Adipose tissue (tissue), 3 donors: ENCODE measurements around the gene IFT80. TPM values are rescaled to one million over a fixed set of nuclear protein-coding genes. Genes with fewer than 3 reads are reported as not detected.

ENCODE experiments used
- H3K27ac ChIP-seq: one replicate; pipeline ENCODE4 v1.5.1; 2013; ENCODE audit warnings: low read depth, low read length
- WGBS, 3 donors: extraction: QIAGEN DNeasy Blood & Tissue Kit; methylation state at CpG; one replicate each; pipeline ENCODE4 v1.1.7; 2013; 5-methylcytosine and 5-hydroxymethylcytosine counted together
- polyA plus RNA-seq, 3 donors: library from polyadenylated mRNA; stranded (reverse); fragments of 200-250 nt; gene quantifications; one replicate each; pipeline ENCODE4 v1.2.3, GENCODE V29; 2013
- donor health status: healthy with polysubstance abuse.
- donor health status: Bipolar disorder and iron deficiency.
- donor health status: healthy.

Gene IFT80
- 10 to 100 TPM in 1 of 3 donors, 1 to 10 TPM in 2; 6.4 to 13.8 (median 7.4) TPM for polyA plus RNA-seq

DNA sequence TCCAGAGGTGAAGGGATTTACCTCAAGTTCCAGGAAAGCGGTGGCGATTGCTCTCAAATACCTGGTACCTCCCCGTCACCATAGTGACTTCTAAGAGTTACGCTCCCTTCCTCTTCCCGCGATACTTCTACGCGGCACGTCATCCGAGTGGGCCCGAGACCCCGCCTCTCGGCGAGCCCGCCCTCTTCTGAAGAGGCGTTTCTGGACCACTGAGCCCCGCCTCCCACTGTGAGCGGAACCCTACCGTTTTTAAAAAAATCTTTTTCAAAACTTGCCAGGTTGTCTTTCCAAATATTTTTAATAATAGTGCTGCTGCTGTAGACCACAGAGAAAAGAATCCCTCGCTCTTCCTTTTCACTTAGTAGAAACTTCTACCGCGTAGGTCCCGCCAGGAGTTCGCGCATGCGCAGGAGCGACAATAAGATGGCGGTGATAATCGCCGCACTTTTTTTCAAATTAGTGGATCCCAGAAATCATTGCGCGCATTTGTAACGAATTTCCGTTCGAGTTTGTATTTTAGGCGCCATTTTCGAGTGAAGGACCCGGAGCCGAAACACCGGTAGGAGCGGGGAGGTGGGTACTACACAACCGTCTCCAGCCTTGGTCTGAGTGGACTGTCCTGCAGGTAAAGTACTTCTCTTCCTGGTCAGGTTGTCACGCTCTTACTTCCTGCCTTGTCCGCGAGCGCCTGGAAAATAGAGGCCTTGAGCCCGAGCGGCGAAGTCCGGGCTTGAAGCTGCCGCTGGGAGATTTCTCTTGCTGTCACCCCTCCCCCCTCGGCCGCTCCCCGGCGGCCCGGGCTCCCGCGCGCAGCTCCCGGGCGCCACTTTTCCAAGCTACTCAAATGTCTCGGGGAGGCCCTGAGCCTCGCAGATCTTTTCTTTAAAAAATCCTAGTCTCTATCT is at the start of gene IFT80, which contains the start of gene SMC4:
Gene IFT80, minus strand, starts transcription at position 101 of the 905 bp plus-strand sequence. CDS start 14,625 bp downstream, outside the sequence.
Gene SMC4, plus strand, starts transcription at position 526 of the 905 bp plus-strand sequence. CDS start 1,177 bp downstream, outside the sequence.
- peak within 1 kb of the TSS; percentile 23 for H3K27ac ChIP-seq
- WGBS, 3 donors = 0 to 1% (median 0%) methylated on average over 63 of the region's 63 CpGs

DNA sequence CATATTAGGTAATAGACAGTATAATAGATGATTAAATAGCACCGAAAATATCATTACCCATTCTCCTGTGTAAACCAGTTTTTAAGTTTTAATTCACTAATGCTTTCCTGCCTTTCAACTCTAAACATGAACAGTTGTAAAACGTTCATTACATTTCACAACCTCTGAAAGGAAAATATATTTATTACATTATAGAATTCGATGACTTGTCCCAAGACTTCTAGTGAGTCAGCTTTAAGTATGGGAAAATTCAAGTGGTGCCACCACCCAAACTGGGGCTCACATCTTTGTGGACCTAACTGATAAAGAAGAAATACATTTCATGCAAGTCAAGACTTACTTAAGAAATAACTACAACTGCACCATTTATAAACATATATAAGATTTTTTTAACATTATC is 48.5 kb upstream of the IFT80 start:
- 67 to 75% (median 69%) methylated on average over 3 of the region's 3 CpGs for WGBS, 3 donors
- no peak overlapping the region for H3K27ac ChIP-seq

DNA sequence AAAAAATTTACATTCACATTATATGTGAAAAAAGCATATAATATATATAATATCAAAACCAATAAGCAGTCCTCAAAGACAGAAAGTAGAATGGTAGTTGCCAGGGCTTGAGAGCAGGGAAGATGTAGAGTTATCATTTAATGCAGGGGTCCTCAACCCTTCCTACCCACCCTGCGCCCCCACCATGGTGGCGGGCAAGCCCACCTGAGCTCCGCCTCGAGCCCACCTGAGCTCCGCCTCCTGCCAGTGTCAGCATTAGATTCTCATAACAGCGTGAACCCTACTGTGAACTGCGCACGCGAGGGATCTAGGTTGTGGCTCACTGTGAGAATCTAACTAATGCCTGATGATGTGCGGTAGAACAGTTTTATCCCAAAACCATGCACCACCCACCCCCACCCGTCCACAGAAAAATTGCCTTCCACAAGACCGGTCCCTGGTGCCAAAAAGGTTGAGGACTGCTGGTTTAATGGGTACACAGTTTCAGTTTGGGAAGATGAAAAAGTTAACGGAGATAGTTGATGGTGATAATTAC is 47.6 kb upstream of the IFT80 start:
- no peak overlapping the region for H3K27ac ChIP-seq
- WGBS, 3 donors = 97 to 98% (median 98%) methylated on average over 13 of the region's 13 CpGs

DNA sequence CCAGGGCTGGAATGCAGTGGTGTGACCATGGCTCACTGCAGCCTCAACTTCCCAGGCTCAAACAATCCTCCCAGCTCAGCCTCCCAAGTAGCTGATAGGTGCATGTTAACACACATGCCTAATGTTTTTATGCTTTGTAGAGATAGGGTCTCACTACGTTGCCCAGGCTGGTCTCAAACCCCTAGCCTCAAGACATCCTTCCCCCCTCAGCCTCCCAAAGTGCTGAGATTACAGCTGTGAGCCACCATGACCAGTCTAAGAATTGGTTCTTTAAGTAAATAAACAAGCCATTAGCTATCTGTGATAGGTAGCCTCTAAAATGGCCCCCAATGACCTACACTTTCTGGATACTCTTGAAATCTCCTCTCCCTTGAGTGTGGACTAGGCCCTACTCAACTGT is 46.8 kb upstream of the IFT80 start:
- 92 to 100% (median 98%) methylated on average over 1 of the region's 1 CpG for WGBS, 3 donors
- H3K27ac ChIP-seq = no peak overlapping the region

GRCh38 chr3:160444411-160444810 is 45.4 kb upstream of the IFT80 start:
- 94 to 97% (median 95%) methylated on average over 1 of the region's 1 CpG for WGBS, 3 donors
- H3K27ac ChIP-seq = no peak overlapping the region

GRCh38 chr3:160440687-160441086 is 41.7 kb upstream of the IFT80 start:
- WGBS, 3 donors = 98 to 99% (median 98%) methylated on average over 7 of the region's 7 CpGs
- no peak overlapping the region for H3K27ac ChIP-seq

DNA sequence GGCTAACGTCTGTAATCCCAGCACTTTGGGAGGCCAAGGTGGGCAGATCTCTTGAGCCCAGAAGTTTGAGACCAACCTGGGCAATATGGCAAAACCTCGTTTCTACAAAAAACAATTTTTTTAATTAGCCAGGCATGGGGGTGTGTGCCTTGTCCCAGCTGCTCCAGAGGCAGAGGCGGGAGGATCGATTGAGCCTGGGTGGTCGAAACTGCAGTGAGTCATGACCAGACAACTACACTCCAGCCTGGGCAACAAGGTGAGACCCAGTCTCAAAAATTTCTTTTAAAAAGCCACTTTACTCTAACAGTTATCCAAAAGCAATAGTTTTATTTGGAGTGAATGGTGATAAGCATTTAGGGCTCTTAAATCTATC is 38.0 kb upstream of the IFT80 start:
- 73 to 94% (median 81%) methylated on average over 5 of the region's 5 CpGs for WGBS, 3 donors

GRCh38 chr3:160435747-160436146 is 36.7 kb upstream of the IFT80 start:
- no peak overlapping the region for H3K27ac ChIP-seq
- WGBS, 3 donors = 86 to 93% (median 89%) methylated on average over 1 of the region's 1 CpG

More for the DNA sequence above, 38.0 kb upstream of the IFT80 start:
- H3K27ac ChIP-seq = no peak overlapping the region

GRCh38 chr3:160435095-160435494 is 36.1 kb upstream of the IFT80 start:
- H3K27ac ChIP-seq = no peak overlapping the region
- 90 to 97% (median 95%) methylated on average over 2 of the region's 2 CpGs for WGBS, 3 donors

GRCh38 chr3:160434071-160434470 is 35.0 kb upstream of the IFT80 start:
- 70 to 76% (median 72%) methylated on average over 2 of the region's 2 CpGs for WGBS, 3 donors
- H3K27ac ChIP-seq = no peak overlapping the region

DNA sequence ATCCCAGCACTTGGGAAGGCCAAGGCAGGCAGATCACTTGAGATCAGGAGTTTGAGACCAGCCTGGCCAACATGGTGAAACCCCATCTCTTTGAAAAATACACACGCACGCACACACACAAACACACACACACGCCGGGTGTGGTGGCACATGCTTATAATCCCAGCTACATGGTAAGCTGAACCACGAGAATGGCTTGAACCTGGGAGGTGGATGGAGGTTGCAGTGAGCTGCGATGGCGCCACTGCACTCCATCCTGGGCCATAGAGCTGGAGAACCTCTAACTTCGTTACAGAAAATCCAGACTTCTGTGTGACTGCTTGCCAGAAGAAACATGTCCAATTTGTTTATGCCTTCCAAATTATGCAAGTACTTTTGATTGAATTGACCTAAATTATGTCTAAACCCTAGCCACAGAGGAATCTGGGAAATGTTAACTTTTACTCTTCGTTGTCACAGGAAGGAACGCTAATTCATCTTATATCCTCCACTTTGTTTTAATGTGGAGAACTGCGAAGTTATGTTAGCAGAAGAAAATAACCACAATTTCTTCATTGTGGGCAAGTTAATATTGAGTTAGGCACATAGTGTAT is 28.9 kb upstream of the IFT80 start:
- WGBS, 3 donors = 90 to 94% (median 90%) methylated on average over 11 of the region's 11 CpGs
- H3K27ac ChIP-seq = no peak overlapping the region

- WGBS, 3 donors = 62 to 81% (median 80%) methylated on average over 3 of the region's 3 CpGs
- H3K27ac ChIP-seq = no peak overlapping the region
Measured at GRCh38 chr3:160417311-160417710, 18.3 kb upstream of the IFT80 start.

- 39 to 40% (median 39%) methylated on average over 3 of the region's 3 CpGs for WGBS, 3 donors
- H3K27ac ChIP-seq = no peak overlapping the region
Measured at GRCh38 chr3:160413613-160414248, 14.7 kb upstream of the IFT80 start.

DNA sequence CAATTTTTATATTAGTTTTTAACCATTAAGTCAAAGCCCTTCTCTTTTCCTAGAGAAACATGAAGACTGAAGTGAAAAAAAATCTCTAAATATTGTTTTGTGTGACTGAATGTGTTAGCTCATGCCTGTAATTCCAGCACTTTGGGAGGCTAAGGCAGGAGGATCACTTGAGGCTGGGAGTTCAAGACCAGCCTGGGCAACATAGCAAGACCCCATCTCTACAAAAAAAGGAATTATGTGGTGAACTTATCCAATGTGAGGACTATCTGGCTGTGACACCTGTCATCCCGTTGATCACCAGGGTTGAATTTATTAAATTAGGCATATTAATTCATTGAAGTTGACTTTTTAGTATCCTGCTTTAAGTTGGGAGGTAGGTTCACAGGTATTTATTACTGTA is 13.5 kb upstream of the IFT80 start:
- WGBS, 3 donors = 36 to 85% (median 44%) methylated on average over 1 of the region's 1 CpG

DNA sequence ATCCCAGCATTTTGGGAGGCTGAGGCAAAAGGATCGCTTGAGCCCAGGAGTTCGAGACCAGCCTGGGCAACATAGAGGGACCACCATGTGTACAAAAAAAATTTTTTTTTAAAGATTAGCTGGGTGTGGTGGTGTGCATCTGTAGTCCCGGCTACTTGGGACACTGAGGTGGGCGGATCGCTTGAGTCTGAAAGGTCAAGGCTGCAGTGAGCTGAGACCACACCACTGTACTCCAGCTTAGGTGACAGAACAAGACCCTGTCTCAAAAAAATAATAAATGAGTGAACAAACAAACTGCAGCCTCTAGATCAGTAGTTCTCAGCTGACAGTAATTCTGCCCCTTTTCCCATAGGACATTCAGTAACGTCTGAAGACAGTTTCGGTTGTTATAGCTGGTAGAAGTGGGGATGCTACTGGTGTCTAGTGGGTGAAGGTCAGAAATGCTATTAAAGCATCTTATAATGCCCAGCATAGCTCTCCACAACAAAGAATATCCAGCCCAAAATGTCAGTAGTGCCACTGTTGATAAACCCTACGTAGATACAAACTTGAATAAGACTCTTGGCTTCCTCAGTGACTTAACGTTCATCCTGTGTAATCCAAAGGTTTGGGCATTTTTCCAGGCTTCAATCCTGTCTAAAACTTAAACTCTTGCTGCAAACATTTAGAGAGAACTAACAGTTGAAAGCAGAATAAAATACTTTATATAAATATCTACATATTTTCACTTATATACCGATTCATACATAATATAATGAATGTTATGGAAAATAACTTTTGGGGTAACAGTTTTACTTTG is 11.0 kb upstream of the IFT80 start:
- no peak overlapping the region for H3K27ac ChIP-seq
- 81 to 86% (median 83%) methylated on average over 10 of the region's 10 CpGs for WGBS, 3 donors

More for the DNA sequence above, 13.5 kb upstream of the IFT80 start:
- no peak overlapping the region for H3K27ac ChIP-seq

DNA sequence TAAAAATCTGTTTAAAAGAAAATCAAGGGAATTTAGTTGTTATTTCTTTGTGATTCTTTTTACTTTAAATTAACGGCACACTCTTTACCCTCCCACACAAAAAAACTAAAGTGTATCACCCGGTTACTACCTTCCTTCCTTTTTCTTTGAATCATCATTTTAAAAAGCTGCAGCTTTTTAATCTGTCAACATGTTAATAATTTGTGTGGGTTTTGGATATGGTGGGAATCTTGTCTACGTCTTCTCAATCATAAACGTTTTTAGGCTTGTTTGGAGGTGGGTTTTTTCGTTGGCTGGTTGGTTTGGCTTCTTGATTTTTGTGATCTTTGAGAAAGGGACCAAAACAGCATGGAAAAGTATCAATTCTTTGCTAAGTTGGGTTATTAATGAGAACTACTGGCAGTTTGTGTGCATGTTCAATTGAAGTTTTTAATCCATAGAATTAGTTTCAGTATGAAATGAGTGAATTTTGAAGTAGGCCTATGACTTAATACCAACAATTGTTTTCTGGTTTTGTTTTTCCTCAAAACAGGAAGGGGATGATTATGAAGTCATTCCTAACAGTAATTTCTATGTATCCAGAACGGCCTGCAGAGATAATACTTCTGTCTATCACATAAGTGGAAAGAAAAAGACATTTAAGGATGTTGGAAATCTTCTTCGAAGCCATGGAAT is 4.9 kb upstream of the IFT80 start:
- no peak overlapping the region for H3K27ac ChIP-seq
- 43 to 58% (median 50%) methylated on average over 7 of the region's 7 CpGs for WGBS, 3 donors

GRCh38 chr3:160403028-160403545 is 4.1 kb upstream of the IFT80 start:
- 56 to 75% (median 65%) methylated on average over 2 of the region's 2 CpGs for WGBS, 3 donors
- H3K27ac ChIP-seq = no peak overlapping the region
